Panc1 (cell line): Measurements from ENCODE around the gene KRT6A. TPM values are rescaled to one million over a fixed set of nuclear protein-coding genes. Genes with fewer than 3 reads are reported as not detected.

Experiments used
- ATAC-seq: fragments of 200-7000 bp; cut with Tn5 transposase; 2 replicates; pipeline ENCODE4 v1.9.1; 2020; ENCODE audit warnings: mild to moderate bottlenecking, moderate library complexity
- BruUV-seq: library from RNA; stranded (reverse); fragments of 400-500 nt; replicated peaks from 2 replicates; lab custom pipeline; 2021; lab: Mats Ljungman, UMichigan
- CTCF ChIA-PET: fragments of 300-600 bp; sonication (Branson Sonifier 250); formaldehyde crosslinking; loops from one replicate; lab custom pipeline; 2022; ENCODE audit warnings: antibody characterized with exemption; lab: Charles Lee
- POLR2A ChIA-PET: fragments of 300-600 bp; sonication (Branson Sonifier 250); formaldehyde crosslinking; loops from one replicate; lab custom pipeline; 2022; ENCODE audit warnings: antibody characterized with exemption; lab: Charles Lee
- DNase-seq: peaks from one replicate; pipeline ENCODE4 v3.0.0-alpha.2; 2010; ENCODE audit warnings: low read depth, low spot score
- H3K27ac ChIP-seq: 2 replicates; pipeline ENCODE4 v1.5.1; 2011; ENCODE audit warnings: mild to moderate bottlenecking, low read length, inconsistent platforms
- H3K27me3 ChIP-seq: fragments of 200-500 bp; sonication (Bioruptor generic); 2 replicates; pipeline ENCODE4 v1.6.0; 2014; ENCODE audit warnings: low read length, inconsistent platforms; ENCODE audit not compliant: control insufficient read depth, insufficient read depth
- H3K36me3 ChIP-seq: fragments of 200-500 bp; sonication (Bioruptor generic); 2 replicates; pipeline ENCODE4 v1.5.1; 2014; ENCODE audit warnings: inconsistent platforms, mild to moderate bottlenecking, low read length, moderate library complexity; ENCODE audit not compliant: control insufficient read depth, insufficient read depth
- H3K4me1 ChIP-seq: 2 replicates; pipeline ENCODE4 v1.5.1; 2011; ENCODE audit warnings: inconsistent platforms, mild to moderate bottlenecking, low read length, moderate library complexity; ENCODE audit not compliant: control insufficient read depth, insufficient read depth
- H3K4me3 ChIP-seq, 2 experiments: 2 replicates each; pipeline ENCODE4 v1.5.1; 2011 to 2012; ENCODE audit warnings: low read depth in 2 of 2, low read length in 2 of 2, mild to moderate bottlenecking in 2 of 2, inconsistent platforms in 1 of 2, moderate library complexity in 1 of 2
- H3K9me3 ChIP-seq: fragments of 200-500 bp; sonication (Bioruptor generic); 2 replicates; pipeline ENCODE4 v1.5.1; 2014; ENCODE audit warnings: low read depth, mild to moderate bottlenecking, inconsistent platforms, low read length, moderate library complexity; ENCODE audit not compliant: control insufficient read depth, insufficient read depth
- CTCF ChIP-seq: fragments of 450-650 bp; IDR thresholded peaks from 2 replicates; pipeline ENCODE4 v1.5.1; 2017; ENCODE audit warnings: mild to moderate bottlenecking
- POLR2AphosphoS5 ChIP-seq: IDR thresholded peaks from 2 replicates; pipeline ENCODE4 v1.6.1; 2012; ENCODE audit warnings: mild to moderate bottlenecking, low read depth, low read length, moderate library complexity
- REST ChIP-seq, 2 experiments: IDR thresholded peaks; 2 replicates each; pipeline ENCODE4 v1.6.1; 2011 to 2012; ENCODE audit warnings: low read depth in 2 of 2, control low read depth in 1 of 2, low read length in 1 of 2, mild to moderate bottlenecking in 1 of 2, moderate library complexity in 1 of 2; ENCODE audit not compliant: insufficient read depth in 1 of 2
- SIN3A ChIP-seq: IDR thresholded peaks from 2 replicates; pipeline ENCODE4 v1.6.1; 2012; ENCODE audit warnings: low read depth, mild to moderate bottlenecking, low read length, moderate library complexity, borderline replicate concordance; ENCODE audit not compliant: insufficient read depth
- TCF7L2 ChIP-seq: IDR thresholded peaks from 2 replicates; pipeline ENCODE4 v1.6.1; 2011; ENCODE audit warnings: mild to moderate bottlenecking, low read depth, low read length, inconsistent platforms
- in situ Hi-C: cut with HindIII; loops from 2 replicates; pipeline ENCODE4 v1.10.0; 2016; ENCODE audit warnings: low sequenced_read_pairs, low pct_unique_long_range_greater_than_20kb
- intact Hi-C: fragments of 100-400 bp; cut with micrococcal nuclease; formaldehyde crosslinking; loops from one replicate; pipeline ENCODE4 v1.10.0; 2022; ENCODE audit not compliant: unreplicated experiment
- total RNA-seq: library from RNA; stranded (reverse); gene quantifications from one replicate; pipeline ENCODE4 v1.2.1, GENCODE V29; 2021; ENCODE audit not compliant: unreplicated experiment

KRT6A gene
- total RNA-seq, 1 experiment from 2014 or later = not detected

GRCh38 chr12:52496590-52497071 is 3.6 kb upstream of the KRT6A start:
- no peak overlapping the region for H3K4me3 ChIP-seq
- in situ Hi-C loops (no loop called here), intact Hi-C loops (no loop called here)
- no peak overlapping the region for H3K27ac ChIP-seq
- TF ChIP-seq TCF7L2 (no peak), SIN3A (no peak), POLR2AphosphoS5 (no peak), CTCF (no peak), REST (IDR thresholded peaks at IDR 0.05; ENCODE audit: insufficient read depth in 1 of 2, low read depth in 2 of 2, low read length in 1 of 2) (no peak)
- BruUV-seq = no TSS peak
- DNase-seq (no peak), ATAC-seq (no peak)
- H3K4me1 ChIP-seq = no peaks in the 10 kb centered on the region
- no peaks in the 10 kb centered on the region for H3K36me3 ChIP-seq
- H3K27me3 ChIP-seq = peaks cover 9% of the 10 kb centered on the region; the same call in 1 of the 2 replicates
- H3K9me3 ChIP-seq = no peaks in the 10 kb centered on the region
- ChIA-PET POLR2A (no interaction called here), CTCF (no interaction called here)

GRCh38 chr12:52496054-52496453 is 3.0 kb upstream of the KRT6A start:
- H3K4me3 ChIP-seq = no peak overlapping the region
- ATAC-seq (no peak), DNase-seq (no peak)
- H3K36me3 ChIP-seq = no peaks in the 10 kb centered on the region
- no peak overlapping the region for H3K27ac ChIP-seq
- H3K27me3 ChIP-seq = peaks cover 9% of the 10 kb centered on the region; the same call in 1 of the 2 replicates
- H3K4me1 ChIP-seq = no peaks in the 10 kb centered on the region
- no peaks in the 10 kb centered on the region for H3K9me3 ChIP-seq
- CTCF ChIA-PET = no interaction called here
- POLR2A ChIA-PET = no interaction called here
- intact Hi-C loops = no loop called here
- TF ChIP-seq POLR2AphosphoS5 (no peak), CTCF (no peak), TCF7L2 (no peak), SIN3A (no peak), REST (IDR thresholded peaks at IDR 0.05; ENCODE audit: insufficient read depth in 1 of 2, low read depth in 2 of 2, low read length in 1 of 2) (no peak)
- in situ Hi-C loops = no loop called here
- no TSS peak for BruUV-seq
